AG04449 (cell line): ENCODE measurements around the gene CHMP4B.

Source experiments
- CTCF ChIA-PET: fragments of 350-600 bp; formaldehyde crosslinking; extraction: SDS; loops from one replicate; lab custom pipeline; 2021; ENCODE audit warnings: antibody characterized with exemption; lab: Yijun Ruan, JAX
- POLR2A ChIA-PET: fragments of 400-600, 350-600 bp; formaldehyde crosslinking; extraction: SDS; loops from one replicate; lab custom pipeline; 2020; ENCODE audit warnings: antibody characterized with exemption, inconsistent platforms; lab: Yijun Ruan, JAX
- DNase-seq: peaks from one replicate; pipeline ENCODE4 v3.0.0-alpha.2; 2010; ENCODE audit warnings: low read depth, low spot score
- H3K4me3 ChIP-seq: 2 replicates; pipeline ENCODE4 v1.5.1; 2011; ENCODE audit warnings: low read depth, mild to moderate bottlenecking, control low read depth, low read length
- CTCF ChIP-seq: IDR thresholded peaks from one replicate; pipeline ENCODE4 v1.5.1; 2011; ENCODE audit warnings: mild to moderate bottlenecking, moderate library complexity, low read length, control low read depth, inconsistent platforms; ENCODE audit not compliant: insufficient read depth; ENCODE audit errors: missing control alignments

CHMP4B gene

DNA sequence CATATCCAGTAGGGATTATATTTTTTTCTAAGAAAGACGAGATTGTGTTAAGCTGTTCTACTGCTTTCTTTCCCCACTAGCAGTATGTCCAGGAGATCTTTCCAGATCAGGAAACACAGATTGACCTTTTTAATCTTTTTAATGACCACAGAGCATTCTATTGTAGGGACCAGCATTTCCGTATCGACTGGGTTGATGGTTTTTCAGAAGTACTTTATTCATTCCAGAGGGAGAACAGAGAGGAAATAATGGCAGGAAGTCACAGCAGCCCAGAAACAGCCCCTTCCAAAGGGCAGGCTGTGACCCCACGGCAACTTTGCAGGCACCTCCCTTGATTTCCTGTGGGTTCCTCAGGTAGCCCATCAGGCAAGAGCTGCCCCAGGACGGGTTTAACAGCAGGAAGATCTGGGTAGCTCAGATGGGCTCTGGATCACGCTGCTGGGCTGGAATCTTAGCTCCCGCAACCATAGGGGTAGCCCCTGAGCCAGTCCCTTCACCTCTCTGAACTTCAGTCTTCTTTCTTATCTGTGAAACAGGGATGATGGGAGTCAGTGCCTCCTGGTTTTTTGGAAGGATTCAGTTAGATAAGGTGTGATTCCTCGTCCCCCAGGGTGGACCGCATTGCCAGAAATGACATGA, 23.8 kb upstream of the CHMP4B start:
- CTCF ChIA-PET, result no interaction called here
- H3K4me3 ChIP-seq, result no peak overlapping the region
- no peak for TF ChIP-seq CTCF
- DNase-seq, result no peak
- POLR2A ChIA-PET, result no interaction called here

DNA sequence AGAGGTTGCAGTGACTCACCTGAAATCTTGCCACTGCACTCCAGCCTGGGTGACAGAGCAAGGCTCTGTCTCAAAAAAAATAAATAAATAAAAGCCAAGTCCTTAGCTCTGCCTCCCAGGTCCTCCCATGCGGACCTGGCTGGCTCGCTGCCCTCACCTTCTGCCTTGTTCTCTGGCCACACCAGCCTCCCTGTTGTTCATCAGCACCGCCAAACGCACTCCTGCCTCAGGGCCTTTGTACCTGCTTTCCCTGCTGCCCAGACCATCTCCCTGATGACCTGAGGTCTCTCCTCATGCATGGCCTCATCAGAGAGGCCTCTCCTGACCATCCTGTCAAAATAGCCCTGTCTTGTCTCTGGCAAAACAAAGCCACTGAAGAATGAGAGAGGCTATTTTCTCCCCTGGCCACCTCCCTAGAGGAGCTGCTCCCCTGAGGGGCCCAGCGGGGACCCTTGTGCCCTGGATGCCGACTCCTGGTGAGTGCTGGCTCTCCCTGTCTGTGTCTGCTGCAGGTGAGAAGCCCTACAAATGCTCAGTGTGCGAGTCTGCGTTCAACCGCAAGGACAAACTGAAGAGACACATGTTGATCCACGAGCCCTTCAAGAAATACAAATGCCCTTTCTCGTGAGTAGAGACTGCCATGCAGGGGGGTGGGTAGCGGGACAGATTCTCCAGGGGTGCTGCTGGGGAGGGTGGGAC, 22.6 kb upstream of the CHMP4B start:
- ChIA-PET CTCF (interaction anchor here (1.1 to 1.5 kb wide), 2 partner anchors 22 to 282 kb away, joined by 3 to 5 read pairs; no protein-coding TSS in a partner anchor), POLR2A (no interaction called here)
- no peak for DNase-seq
- no peak overlapping the region for H3K4me3 ChIP-seq
- TF ChIP-seq CTCF, result no peak

DNA sequence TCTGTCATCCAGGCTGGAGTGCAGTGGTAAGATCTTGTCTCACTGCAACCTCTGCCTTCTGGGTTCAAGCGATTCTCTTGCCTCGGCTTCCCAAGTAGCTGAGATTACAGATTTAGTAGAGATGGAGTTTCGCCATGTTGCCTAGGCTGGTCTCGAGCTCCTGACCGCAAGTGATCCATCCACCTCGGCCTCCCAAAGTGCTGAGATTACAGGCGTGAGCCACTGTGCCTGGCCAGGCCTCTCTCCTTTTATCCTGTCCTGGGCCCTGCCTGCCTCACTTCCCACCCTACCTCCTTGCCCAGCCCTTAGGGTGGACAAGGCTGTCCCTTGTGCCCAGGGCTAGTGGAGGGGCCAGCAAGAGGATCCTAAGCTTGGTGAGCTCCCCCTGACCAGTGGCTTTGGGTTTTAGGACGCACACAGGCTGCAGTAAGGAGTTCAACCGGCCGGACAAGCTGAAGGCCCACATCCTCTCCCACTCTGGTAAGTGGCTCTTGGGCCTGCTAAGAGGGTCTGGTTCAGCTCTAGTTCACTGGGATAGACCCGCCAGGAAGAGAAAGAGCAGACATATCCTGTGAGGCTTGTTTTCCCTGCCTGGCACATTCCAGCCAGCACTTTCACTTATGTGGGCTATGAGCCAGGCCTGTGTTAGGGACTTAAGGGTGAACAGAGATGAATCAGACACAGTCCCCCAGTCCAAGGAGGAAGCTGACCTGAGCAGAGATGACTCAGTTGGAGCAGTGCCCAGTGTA, 21.9 kb upstream of the CHMP4B start:
- CTCF ChIA-PET, result interaction anchor here (0.9 to 1.5 kb wide), 5 partner anchors 9 to 281 kb away, joined by 3 to 5 read pairs (median 4); no protein-coding TSS in a partner anchor
- TF ChIP-seq CTCF, result no peak
- no peak overlapping the region for H3K4me3 ChIP-seq
- peak; percentile 83 for DNase-seq
- POLR2A ChIA-PET, result no interaction called here

DNA sequence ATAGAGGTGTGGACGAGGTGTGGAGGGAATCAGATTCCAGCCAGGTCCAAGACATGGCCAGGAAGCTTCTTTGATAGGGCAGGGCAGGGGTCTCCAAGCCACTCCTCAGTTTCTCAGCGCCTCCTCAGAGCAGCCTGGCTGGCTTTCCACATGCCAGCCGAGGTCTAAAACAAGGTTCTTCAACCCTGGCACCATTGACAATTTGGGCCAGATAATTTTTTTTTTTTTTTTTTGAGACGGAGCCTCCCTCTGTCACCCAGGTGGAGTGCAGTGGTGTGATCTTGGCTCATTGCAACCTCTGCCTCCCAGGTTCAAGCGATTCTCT, 21.3 kb upstream of the CHMP4B start:
- CTCF ChIA-PET, result interaction anchor here (0.9 to 1.5 kb wide), 4 partner anchors 8 to 20 kb away, joined by 3 to 5 read pairs (median 4); no protein-coding TSS in a partner anchor
- no peak for TF ChIP-seq CTCF
- POLR2A ChIA-PET, result no interaction called here

GRCh38 chr20:33790566-33790965, 20.6 kb upstream of the CHMP4B start:
- no peak overlapping the region for H3K4me3 ChIP-seq
- DNase-seq, result no peak
- ChIA-PET CTCF (interaction anchor here (0.9 to 4.5 kb wide), 3 partner anchors 7 to 34 kb away, joined by 3 to 47 read pairs (median 4); no protein-coding TSS in a partner anchor), POLR2A (no interaction called here)
- TF ChIP-seq CTCF, result no peak

More for the DNA sequence above, 21.3 kb upstream of the CHMP4B start:
- no peak overlapping the region for H3K4me3 ChIP-seq
- DNase-seq, result no peak
